ENCODE data around the gene PYGB.

The PYGB gene

DNA sequence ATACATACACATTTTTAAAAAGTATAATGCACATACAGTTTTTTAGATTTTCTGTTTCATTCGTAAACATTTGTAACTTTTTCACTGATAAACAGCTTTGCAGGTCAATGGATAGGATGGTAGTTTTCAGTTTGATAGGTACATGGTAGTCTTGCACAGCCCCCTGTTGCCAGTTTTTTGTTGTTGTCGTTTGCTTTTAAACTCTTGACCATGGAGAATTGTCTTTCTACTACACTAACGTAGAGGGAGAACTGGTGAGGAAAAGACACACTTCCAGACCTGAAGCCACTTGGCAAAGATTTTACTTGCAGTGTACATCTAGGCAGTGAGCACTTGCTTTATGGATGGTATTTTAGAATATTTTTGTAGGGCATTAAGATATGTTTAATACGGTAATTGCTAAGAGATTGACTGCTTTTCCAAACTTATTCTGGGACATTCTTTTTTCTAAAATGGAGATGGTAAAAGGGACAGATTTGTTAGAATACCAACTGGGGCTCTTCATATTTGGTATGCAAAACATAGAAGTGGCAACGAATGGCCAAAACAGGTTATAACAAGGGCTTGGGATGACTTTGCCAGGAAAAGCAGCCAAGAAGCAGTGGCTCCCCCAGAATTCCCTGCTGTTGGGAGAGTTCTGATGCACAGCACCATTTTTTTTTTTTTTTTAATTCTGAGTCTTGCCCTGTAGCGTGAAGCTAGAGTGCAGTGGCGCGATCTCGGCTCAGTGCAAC, 1.5 kb downstream of the PYGB start:
- TF ChIP-seq, protein P1, sequence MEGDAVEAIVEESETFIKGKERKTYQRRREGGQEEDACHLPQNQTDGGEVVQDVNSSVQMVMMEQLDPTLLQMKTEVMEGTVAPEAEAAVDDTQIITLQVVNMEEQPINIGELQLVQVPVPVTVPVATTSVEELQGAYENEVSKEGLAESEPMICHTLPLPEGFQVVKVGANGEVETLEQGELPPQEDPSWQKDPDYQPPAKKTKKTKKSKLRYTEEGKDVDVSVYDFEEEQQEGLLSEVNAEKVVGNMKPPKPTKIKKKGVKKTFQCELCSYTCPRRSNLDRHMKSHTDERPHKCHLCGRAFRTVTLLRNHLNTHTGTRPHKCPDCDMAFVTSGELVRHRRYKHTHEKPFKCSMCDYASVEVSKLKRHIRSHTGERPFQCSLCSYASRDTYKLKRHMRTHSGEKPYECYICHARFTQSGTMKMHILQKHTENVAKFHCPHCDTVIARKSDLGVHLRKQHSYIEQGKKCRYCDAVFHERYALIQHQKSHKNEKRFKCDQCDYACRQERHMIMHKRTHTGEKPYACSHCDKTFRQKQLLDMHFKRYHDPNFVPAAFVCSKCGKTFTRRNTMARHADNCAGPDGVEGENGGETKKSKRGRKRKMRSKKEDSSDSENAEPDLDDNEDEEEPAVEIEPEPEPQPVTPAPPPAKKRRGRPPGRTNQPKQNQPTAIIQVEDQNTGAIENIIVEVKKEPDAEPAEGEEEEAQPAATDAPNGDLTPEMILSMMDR (IDR thresholded peaks at IDR 0.05; ENCODE audit: insufficient read depth, missing control alignments) = no peak
- no peak for FAIRE-seq
- no peak for DNase-seq (ENCODE audit: insufficient read length, low spot score)

DNA sequence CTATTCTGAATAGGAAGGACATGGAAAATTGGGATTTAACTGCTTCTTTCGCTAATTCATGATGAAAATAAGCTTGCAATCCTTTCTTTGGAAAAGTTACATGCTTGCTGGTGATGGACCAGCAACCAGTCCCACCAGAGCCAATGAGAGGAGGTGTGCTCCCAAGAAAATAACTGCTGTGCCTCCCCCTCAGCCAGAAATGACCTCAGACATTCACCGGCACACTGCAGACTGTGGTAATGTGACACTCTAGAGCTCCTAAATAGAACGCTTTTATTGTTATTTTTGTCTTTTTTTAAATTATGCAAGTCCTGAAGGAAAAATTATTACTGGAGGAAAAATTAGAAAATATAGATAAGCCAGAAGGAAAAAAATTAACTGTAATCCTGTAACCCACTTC, 2.6 kb downstream of the PYGB start:
- TF ChIP-seq, protein P1 (IDR thresholded peaks at IDR 0.05; ENCODE audit: insufficient read depth, missing control alignments) = no peak
- no peak for DNase-seq (ENCODE audit: insufficient read length, low spot score)
- no peak for FAIRE-seq

DNA sequence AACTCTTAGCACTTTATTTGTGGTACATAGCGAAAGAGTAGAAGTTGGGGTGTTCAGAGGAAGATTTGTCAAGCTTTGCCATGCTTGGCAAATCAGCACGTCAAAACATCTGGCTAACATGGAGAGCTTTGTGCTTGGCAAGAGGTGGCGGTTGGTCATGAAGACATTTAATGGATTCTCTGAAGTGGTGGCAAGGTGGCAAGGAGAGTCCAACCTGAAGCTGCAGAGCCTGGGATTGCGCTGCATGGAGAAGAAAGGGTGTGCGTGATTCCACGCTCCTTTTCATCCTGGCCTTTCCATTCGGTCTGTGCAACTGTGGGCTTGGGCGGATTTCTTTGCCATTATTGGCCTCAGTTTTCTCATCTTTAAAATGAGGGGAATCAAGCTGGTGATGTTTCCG, 3.1 kb downstream of the PYGB start:
- DNase-seq (ENCODE audit: insufficient read length, low spot score) (no peak), FAIRE-seq (no peak)
- TF ChIP-seq, protein P1 (IDR thresholded peaks at IDR 0.05; ENCODE audit: insufficient read depth, missing control alignments) = no peak

DNA sequence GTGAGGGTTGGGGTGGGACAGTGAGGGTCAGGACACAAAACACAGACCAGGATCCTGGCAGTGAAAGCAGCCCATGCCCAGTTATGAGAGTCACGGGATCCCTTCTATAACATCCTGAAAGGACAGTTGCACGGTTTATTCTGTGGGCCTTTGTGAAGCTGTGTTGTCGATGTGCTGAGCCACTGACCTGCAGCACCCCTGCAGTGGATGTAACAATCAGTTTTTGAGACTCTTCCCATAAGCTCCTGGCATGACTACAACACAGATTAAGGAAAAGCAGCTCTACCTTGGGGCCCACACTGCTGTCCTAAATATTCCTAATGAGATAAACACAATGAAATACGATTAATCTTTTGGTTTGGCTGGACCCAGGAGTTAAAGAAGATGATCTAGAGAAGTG, 3.7 kb downstream of the PYGB start:
- TF ChIP-seq, protein P1 (IDR thresholded peaks at IDR 0.05; ENCODE audit: insufficient read depth, missing control alignments) = no peak
- DNase-seq (ENCODE audit: insufficient read length, low spot score) (no peak), FAIRE-seq (no peak)

DNA sequence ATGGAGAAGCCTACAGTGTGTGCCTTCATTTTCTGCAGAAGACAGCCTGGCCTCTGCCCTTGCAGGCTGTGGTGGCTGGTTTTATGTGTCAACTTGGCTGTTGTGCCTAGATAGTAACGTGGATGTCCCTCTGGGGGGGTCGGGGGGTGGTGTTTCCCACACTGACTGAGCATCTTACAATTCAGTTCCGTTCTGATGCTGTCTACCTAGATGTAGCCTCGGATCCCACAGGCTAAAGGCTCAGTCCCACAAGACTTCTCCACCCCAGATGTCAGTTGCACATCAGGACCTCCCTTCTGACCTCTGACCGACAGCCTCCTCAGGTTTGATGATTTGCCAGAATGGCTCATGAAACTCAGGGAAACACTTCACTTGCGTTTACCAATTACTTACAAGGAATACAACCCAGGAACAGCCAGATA, 4.4 kb downstream of the PYGB start:
- FAIRE-seq (no peak), DNase-seq (ENCODE audit: insufficient read length, low spot score) (no peak)
- TF ChIP-seq, protein P1 (IDR thresholded peaks at IDR 0.05; ENCODE audit: insufficient read depth, missing control alignments) = no peak

DNA sequence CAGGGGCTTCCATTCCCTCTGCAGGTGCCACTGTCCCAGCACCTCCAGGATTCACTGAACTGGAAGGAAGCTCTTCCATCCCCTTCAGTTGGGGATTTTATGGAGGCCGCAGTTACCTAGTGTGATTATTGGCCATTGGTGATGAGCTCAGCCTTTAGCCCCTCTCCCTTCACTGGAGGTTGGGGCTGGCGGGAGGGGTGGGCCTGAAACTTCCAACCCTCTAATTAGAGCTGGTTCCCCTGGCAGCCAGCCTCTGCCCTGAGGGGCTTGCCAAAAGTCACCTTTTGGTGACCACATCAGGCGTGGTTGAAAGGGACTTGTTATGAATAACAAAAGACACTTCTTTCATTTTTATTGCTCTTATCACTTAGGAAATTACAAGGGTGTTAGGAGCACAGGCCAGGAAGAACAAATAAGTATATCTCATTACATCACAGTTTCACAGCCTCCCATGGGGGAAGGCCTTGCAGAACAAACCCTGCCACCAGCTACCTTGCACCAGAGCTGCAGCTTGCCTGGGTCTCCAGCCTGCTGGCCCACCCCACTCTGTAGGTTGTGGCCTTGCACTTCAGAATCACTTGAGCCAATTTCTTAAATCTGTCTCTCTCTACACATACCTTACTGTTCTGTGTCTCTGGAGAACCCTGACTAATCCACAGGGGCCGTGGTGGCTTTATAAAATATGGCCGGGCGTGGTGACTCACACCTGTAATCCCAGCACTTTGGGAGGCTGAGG, 5.0 kb downstream of the PYGB start:
- DNase-seq (ENCODE audit: insufficient read length, low spot score) = no peak
- no peak for FAIRE-seq
- TF ChIP-seq, protein P1 (IDR thresholded peaks at IDR 0.05; ENCODE audit: insufficient read depth, missing control alignments) = no peak
